ENCODE measurements around the gene CCDC126.
"Not testable (repeated sequence)": the region's sequence is repeated elsewhere in the genome, so short reads cannot be mapped to it uniquely, and the experiment has no call there.

CCDC126 gene, protein sequence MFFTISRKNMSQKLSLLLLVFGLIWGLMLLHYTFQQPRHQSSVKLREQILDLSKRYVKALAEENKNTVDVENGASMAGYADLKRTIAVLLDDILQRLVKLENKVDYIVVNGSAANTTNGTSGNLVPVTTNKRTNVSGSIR

GRCh38 chr7:23597094-23598091, at the start of gene CCDC126:
TSS of gene CCDC126 (plus strand) at chr7:23597382. CDS start at chr7:23611316, 13,934 bp downstream.
- peak; percentile 73 for DNase-seq (ENCODE audit: low read depth, low spot score)

DNA sequence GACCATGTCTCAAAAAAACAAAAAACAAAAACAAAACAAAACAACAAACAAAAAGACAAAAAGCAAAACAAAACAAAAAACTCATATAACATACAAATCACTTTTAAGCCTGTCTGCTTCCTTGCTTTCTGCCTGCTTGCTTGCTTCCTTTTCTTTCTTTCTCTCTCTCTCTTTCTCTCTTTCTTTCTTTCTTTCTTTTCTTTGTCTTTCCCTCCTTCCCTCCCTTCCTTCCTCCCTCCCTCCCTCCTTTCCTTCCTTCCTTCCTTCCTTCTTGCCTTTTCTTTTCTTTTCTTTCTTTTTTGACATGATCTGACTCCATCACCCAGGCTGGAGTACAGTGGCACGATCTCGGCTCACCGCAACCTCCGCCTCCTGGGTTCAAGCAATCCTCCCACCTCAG, 49.5 kb upstream of the CCDC126 start:
- DNase-seq (ENCODE audit: low read depth, low spot score) = no peak

DNA sequence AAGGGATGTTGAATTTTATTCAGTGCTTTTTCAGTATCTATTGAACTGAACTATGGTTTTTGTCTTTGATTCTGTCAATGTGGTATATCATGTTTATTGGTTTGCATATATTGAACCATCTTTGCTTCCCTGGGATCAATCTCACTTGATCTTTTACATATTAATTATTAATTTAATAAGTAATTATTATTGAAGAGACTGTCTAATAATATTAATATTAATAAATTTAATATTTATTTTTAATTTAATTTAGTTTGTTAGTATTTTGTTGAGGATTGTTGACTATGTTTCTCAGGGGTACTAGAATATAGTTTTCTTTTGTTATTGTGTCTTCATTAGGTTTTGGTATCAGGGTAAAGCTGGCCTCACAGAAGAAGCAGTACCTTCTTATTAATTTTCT, 38.9 kb upstream of the CCDC126 start:
- no peak for DNase-seq (ENCODE audit: low read depth, low spot score)

GRCh38 chr7:23570592-23571200, 26.5 kb upstream of the CCDC126 start:
- DNase-seq (ENCODE audit: low read depth, low spot score) = peak; percentile 56

DNA sequence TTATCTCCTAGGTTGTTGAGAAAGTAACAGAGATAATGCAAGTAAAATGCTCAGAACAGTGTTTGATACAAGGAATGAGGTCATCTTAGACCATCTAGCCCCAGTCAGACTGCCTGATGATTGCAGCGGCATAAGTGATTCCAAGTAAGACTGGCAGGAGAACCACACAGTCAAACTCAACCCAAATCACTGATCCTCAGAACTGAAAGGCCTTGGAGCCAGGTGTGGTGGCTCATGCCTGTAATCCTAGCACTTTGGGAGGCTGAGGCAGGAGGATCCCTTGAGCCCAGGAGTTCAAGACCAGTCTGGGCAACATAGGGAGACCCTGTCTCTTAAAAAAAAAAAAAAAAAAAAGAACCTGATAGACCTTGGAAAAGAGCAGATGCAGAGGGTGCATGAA, 15.2 kb upstream of the CCDC126 start:
- DNase-seq (ENCODE audit: low read depth, low spot score) = not testable (repeated sequence)

GRCh38 chr7:23585304-23585703, 11.9 kb upstream of the CCDC126 start:
- DNase-seq (ENCODE audit: low read depth, low spot score) = not testable (repeated sequence)

GRCh38 chr7:23586159-23586558, 11.0 kb upstream of the CCDC126 start:
- no peak for DNase-seq (ENCODE audit: low read depth, low spot score)

- no peak for DNase-seq (ENCODE audit: low read depth, low spot score)
These were observed 6.7 kb upstream of the CCDC126 start for GRCh38 chr7:23590529-23590928.

DNA sequence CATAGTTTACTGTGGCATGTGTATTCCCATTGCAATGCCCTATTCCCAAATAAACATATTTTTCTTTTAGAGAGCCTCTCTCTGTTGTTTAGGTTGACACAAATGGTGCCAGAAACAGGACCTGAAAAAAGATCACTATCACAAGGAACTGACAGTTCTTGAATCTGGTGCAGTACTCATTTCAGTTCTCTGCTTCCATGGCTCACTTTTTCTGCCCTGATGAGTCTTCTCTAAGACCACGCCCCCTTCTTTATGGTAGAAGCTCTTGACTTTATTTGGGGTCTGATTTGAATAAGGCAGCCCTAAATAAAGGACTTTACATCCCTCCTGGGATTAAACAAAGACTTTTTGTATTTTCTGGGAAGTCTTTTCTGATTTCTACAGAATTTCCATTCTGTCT, 3.5 kb upstream of the CCDC126 start:
- no peak for DNase-seq (ENCODE audit: low read depth, low spot score)

- DNase-seq (ENCODE audit: low read depth, low spot score) = no peak
These were observed 2.1 kb upstream of the CCDC126 start for GRCh38 chr7:23594879-23595604.

- no peak for DNase-seq (ENCODE audit: low read depth, low spot score)
These were observed 1.1 kb downstream of the CCDC126 start for GRCh38 chr7:23598296-23598695.

DNA sequence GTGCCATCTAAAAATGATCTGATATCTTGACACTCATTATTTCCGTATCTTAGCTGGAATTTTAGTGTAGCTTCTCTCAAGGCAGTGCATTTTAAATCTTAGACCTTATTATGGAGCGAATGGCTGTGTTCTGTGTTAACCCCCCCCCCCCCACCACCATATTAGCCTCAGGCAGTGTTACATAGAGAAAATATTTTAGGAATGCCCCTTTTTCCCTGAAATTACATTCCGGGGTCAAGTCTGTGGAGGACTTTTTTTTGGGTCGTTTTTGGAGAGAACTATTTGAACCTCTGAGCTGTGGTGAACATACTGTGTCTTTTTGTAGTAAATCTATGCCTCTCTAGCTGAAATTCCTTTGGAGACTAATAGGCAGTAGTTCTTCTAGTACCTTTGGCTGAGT, 3.1 kb downstream of the CCDC126 start:
- DNase-seq (ENCODE audit: low read depth, low spot score) = no peak

GRCh38 chr7:23603632-23604295, 6.6 kb downstream of the CCDC126 start:
- DNase-seq (ENCODE audit: low read depth, low spot score) = no peak

DNA sequence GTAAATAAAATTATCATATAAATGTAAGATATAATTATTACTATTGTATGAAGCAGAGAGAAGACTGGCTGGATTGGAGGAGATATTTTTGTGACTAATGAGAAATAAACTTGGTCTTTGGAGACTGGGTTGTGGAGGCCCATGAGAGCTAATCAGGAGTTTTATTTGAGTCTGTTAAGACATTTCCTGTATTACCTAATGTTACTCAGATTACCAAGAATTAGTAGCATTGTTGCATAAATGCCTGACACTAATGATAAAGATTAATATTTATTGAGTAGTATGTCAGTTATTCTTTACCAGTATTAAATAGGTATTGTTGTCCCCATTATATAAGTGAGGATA, 7.1 kb downstream of the CCDC126 start:
- no peak for DNase-seq (ENCODE audit: low read depth, low spot score)

- no peak for DNase-seq (ENCODE audit: low read depth, low spot score)
These were observed 9.9 kb downstream of the CCDC126 start for GRCh38 chr7:23607130-23607529.

- DNase-seq (ENCODE audit: low read depth, low spot score) = no peak
These were observed 10.7 kb downstream of the CCDC126 start for GRCh38 chr7:23607866-23608265.

DNA sequence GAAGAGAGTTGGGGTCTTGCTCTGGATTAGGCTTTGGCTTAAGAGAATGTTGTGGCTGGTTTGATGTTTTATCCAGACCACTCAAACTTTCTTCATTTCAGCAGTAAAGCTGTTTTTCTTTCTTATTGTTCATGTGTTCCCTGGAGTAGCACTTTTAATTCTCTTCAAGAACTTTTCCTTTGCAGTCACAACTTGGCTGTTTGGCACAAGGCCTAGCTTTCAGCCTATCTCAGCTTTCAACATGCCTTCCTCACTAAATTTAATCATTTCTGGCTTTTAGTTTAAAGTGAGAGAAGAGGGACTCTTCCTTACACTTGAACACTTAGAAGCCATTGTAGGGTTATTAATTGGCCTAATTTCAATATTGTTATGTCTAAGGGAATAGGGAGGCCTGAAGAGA, 18.1 kb downstream of the CCDC126 start:
- DNase-seq (ENCODE audit: low read depth, low spot score) = no peak

DNA sequence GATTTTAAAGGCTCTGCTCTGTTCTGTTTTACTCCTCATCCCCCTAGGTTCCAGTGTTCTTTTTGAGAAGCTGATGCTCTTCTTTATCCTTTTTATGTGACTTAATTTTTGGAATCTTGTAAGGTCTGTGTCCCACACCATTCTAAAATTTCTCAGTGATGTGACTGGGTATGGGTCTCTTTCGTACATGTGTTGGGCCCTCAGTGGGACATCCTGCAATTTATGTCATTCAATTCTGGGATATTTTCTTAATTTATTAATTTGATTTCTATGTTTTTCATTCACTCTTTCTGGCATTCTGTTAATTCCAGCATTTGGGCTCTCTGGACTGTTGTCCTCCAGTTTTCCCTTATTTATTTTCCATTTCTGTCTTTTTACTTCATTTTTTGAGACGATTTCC, 19.4 kb downstream of the CCDC126 start:
- no peak for DNase-seq (ENCODE audit: low read depth, low spot score)

DNA sequence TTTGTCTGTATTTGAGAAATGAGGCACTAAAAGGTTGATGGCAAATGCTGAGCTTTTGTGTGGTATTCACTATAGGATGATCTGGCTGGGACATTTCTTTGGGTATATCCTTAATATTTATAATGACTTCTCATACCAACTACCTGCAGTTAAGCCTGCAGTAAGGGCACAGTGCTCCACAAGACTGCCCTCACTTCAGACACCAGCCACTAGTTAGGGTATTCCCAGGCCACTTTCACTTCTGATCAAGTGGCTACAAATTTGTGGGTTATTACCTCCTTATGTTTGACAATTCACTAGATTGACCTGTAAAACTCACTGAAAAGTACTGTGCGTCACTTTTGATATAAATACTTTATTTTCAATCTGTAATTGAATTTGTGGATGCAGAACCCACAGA, 20.3 kb downstream of the CCDC126 start:
- DNase-seq (ENCODE audit: low read depth, low spot score) = no peak

DNA sequence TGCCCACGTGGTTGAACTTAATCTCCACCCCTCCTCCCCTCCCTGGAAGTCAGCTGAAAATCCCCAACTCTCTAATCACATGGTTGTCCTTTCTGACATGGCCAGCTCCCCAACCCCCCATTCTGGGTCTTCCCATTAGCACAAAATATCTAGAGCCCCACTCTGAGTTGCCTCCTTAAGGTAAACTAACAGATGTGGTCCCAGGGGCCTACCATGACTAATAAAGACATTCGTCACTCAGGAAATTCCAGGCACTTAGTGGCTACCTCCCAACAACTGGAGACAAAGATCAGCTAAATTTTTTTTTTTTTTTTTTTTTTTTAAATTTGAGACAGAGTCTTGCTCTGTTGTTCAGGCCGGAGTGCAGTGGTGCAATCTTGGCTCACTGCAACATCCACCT, 21.1 kb downstream of the CCDC126 start:
- DNase-seq (ENCODE audit: low read depth, low spot score) = no peak

DNA sequence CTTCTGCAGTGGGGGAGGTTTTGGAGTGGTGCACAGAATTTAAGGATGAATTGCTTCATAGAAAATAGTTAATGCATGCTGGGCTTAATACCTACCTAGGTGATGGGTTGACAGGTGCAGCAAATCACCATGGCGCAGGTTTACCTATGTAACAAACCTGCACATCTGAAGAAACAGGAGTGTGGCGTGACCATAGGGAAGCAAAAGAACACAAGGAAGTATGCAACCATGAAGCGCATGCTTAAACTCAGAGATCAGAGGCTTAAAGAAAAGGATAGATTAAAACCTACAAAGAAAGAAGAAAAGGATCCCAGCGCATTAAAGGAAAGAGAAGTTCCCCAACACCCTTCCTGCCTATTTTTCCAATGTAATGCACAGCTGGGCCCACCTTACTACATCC, 22.0 kb downstream of the CCDC126 start:
- DNase-seq (ENCODE audit: low read depth, low spot score) = no peak

Data from smooth muscle cell of the brain vasculature (primary cell).